ENCODE data around the gene PLEKHA8.

- no peak for TF ChIP-seq KDM4A (IDR thresholded peaks at IDR 0.05; ENCODE audit: low read depth, low read length, severe bottlenecking)
- TF ChIP-seq CTCF (IDR thresholded peaks at IDR 0.05; ENCODE audit: control extremely low read depth in 1 of 3, insufficient read depth in 1 of 3, low read depth in 1 of 3, low read length in 3 of 3) = no peak
- no peak for TF ChIP-seq RNF2 (IDR thresholded peaks at IDR 0.05; ENCODE audit: borderline replicate concordance, low read depth, low read length, missing control alignments, poor library complexity, severe bottlenecking)
- TF ChIP-seq POLR2AphosphoS5 (IDR thresholded peaks at IDR 0.05; ENCODE audit: low read depth, low read length) = no peak
- TF ChIP-seq CEBPB (IDR thresholded peaks at IDR 0.05; ENCODE audit: low read depth, low read length) = no peak
- TF ChIP-seq RBBP5 (IDR thresholded peaks at IDR 0.05; ENCODE audit: borderline replicate concordance, low read depth, low read length) = no peak
- TF ChIP-seq EZH2 (IDR thresholded peaks at IDR 0.05; ENCODE audit: low read depth, low read length, severe bottlenecking) = no peak
- TF ChIP-seq SIN3A (conservative IDR thresholded peaks at IDR 0.05 in 1 of 2, IDR thresholded peaks at IDR 0.05 in 1 of 2; ENCODE audit: low read depth in 1 of 2, low read length in 2 of 2) = no peak
- no peak for TF ChIP-seq SP2 (IDR thresholded peaks at IDR 0.05; ENCODE audit: low read length)
- TF ChIP-seq CREB1 (IDR thresholded peaks at IDR 0.05) = no peak
These were observed 111.7 kb downstream of the PLEKHA8 start for GRCh38 chr7:30139836-30140384.
